Activated T-helper 1 cell treated with Interleukin-2 at 50 U/mL for 16 hours (primary cell): ENCODE results near the gene SYT8.
A peak's percentile ranks its signal among the peaks of the same experiment; 100 is the strongest.

Experiments used
- DNase-seq: peaks from one replicate; pipeline ENCODE4 v3.0.0-alpha.2; 2020; ENCODE audit warnings: low read depth

SYT8 gene

DNA sequence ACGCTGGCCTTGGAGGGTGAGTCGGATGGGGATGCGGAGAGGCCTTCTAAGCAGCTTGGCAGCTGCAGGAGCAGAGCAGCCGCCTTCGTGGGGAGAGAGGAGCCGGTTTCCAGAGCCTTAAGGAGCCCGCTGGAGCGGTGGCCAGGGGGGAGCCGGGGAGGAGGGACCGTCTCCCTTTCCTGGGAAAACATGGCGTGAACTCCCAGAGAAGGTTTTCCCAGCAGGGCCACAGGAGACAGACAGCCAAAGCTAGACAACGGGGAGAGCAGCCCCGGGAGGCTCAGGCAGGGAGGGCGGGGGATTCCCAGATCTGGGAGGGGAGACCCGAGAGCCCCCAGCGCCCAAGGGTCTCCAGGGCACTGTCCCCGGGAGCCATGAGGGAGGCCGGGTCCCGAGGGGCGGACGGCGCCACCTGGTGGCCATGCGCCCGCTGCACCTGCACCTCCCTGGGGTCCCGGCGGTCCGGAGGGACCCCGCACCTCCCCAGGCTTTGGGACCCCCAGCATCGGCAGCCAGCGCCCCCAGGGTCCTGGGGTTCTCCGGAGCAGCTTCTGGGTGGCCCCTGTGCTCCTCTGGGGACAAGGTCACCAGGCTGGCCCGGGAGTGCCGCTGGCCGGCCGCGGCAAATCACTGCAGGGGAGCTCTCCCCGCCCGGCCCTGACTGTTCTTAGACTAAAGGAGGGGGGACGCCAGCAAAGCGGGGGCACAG is 2.4 kb upstream of the SYT8 start:
- DNase-seq = peak; percentile 46

GRCh38 chr11:1832920-1833295 is 1.9 kb upstream of the SYT8 start:
- no peak for DNase-seq

DNA sequence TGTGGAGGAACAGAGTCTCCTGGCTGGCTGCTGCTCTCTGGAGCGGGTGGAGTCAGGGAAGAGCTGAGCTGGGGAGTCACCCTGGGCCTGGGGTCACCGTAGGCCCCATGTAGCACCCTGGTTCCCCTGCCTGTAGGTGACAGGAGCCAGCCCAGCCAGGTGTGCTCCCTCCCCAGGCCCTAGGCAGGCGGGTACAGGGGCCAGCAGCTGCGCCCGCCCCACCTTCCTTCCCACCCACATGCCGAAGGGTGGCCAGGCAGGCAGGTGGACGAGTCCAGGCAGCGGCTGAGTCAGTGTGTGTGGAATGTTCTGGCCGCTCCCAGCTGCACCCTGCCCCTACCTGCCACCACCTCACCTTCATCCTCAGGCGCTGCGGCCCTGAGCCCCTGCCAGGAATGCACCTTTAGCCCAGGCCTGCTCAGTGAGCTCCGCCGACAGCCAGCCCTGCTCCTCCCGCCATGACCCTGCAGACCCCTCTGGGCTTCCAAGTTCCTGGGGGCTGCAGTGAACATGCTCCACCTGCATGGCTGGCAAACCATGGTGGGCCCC is 654 bp upstream of the SYT8 start:
- no peak for DNase-seq

- no peak for DNase-seq
Measured at GRCh38 chr11:1835671-1836010, 851 bp downstream of the SYT8 start.

- no peak for DNase-seq
Measured at GRCh38 chr11:1836011-1836945, 1.5 kb downstream of the SYT8 start.

GRCh38 chr11:1837171-1838076 is 2.6 kb downstream of the SYT8 start:
- peak; percentile 69 for DNase-seq

GRCh38 chr11:1838077-1838425 is 3.3 kb downstream of the SYT8 start:
- no peak for DNase-seq

DNA sequence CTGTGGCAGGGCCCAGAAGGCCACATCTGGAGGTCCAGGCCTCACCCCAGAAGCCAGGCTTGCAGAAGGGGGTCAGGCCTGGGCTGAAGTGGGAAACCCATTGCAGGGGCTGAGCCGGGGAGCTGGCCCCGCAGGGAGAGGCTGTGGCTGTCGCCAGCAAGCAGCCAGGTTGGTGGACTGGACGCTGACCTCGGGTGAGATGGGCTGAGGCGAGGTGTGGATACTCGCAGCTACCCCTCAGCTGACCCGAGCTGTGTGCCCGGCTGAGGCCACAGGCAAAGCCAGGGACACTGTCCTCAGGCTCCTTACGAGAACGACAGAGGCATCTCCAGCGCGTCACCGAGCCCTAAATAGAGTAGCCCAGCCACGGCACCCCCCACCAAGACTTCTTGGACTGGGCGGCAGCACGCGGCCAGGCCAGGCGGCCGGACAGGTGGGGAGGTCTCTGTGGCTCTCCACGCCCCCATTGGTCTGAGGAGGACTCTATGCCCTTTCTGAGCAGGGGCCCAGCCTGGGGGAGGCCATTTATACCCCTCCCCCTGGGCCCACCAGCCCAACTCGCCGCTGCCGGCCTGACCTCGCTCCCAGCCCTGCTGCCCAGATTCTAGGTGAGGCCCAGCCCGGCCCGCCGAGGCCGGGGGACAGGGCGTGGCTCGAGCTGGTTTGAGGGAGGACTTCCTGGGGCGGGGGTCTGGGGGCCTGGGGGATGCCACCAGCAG is 3.8 kb downstream of the SYT8 start, which contains the start of gene TNNI2:
Gene TNNI2 (plus strand): TSS at position 556 of the 719 bp plus-strand sequence. CDS start 716 bp downstream, outside the sequence.
- DNase-seq = no peak

DNA sequence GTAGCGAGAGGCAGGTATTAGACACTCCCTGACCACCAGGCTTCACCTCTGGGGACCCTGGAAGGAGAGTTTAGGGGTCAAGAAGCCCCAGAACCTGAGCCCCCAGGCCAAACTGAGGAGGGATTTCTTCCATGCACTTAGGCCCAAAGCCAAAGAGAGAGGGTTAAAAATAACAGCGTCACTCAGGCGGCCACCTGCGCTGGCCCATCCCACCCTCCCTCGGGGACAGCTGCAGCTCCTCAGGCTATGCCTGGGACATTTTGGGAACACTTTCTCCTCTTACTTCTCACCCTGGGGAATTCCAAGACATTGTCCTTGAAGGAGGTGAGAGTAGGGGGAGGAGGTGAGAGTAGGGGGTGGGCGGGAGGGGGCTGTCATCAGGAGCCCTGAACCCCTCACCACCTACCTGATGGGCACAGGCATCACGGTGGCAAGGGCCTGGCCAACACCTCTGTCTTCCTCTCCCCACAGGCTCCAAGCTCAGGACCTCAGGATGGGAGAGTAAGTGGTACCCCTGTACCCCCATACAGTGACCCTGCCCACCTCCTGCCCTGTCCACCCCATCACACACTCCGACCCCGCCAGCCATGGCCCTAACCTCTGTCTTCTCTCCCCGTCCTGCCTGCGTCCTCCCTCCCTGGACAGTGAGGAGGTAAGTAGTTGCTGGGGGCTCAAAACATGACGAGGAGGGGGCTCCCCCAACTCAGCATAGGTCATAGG is 4.6 kb downstream of the SYT8 start:
- DNase-seq = no peak

- no peak for DNase-seq
Measured at GRCh38 chr11:1839924-1840779, 5.4 kb downstream of the SYT8 start.

DNA sequence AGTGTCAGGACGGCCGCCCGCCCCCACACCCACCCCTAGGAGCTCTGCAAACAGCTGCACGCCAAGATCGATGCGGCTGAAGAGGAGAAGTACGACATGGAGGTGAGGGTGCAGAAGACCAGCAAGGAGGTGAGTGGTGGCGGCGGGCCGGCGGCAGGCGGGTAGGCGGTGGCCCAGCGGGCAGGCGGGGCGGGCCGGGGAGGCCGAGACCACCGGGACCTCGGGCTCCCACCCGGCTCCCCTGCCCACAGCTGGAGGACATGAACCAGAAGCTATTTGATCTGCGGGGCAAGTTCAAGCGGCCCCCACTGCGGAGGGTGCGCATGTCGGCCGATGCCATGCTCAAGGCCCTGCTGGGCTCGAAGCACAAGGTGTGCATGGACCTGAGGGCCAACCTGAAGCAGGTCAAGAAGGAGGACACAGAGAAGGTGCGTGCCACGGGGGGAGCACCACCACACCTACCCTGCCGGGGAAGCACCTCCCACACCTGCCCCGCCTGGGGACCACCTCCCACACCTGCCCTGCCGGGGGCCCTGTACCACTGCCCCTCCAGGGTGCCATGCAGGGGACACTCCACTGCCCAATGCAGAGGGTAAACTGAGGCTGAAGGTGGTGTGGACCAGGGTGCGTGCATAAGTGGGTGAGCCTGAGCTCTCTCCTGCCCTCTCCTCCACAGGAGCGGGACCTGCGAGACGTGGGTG is 6.1 kb downstream of the SYT8 start:
- DNase-seq = no peak

GRCh38 chr11:1841511-1842148 is 6.8 kb downstream of the SYT8 start:
- no peak for DNase-seq

DNA sequence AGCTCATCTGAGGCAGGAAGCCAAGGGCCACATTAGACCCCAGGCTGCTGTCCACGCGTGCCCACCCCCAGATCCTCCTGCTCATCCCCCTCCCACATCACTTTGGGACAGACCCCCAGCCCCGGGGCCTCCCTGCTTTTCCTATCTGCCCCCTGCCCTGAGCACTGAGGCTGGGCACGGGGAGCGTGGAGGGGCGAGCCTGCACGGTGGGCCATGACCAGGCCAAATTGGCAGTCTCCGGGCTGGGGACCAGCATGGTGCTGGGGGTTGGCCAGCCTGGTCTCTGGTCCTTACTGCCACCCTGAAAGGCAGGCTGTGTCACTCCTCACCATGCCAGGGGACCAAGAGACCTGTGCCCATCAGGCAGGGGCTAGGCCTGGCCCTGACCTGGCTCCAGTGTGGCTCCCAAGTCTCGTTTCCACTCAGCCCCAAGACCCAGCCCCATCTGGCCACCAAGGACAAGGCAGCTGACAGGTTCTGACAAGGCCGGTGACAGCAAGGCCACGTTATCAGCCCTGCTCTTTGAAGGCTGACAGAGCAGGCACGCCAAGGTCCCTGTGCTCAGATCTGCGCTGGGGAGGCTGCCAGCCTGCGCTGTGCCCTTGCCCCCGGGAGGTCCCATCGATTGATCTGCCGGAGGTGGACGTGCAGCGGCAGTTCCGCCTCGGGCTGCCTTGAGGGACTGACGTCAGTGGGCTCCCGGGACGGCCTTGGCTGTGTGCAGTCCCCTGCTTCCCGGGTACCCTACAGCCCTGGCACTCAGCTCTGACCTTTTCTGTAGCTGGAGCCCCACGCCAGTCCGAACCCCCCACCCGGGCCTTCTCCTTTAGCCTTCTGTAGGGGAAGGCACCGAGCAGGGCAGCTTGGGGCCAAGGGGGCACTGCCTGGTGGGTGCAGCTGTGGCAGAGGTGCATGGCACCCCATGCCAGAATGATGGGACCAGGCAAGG is 7.6 kb downstream of the SYT8 start:
- no peak for DNase-seq

GRCh38 chr11:1843098-1843473 is 8.3 kb downstream of the SYT8 start:
- no peak for DNase-seq

DNA sequence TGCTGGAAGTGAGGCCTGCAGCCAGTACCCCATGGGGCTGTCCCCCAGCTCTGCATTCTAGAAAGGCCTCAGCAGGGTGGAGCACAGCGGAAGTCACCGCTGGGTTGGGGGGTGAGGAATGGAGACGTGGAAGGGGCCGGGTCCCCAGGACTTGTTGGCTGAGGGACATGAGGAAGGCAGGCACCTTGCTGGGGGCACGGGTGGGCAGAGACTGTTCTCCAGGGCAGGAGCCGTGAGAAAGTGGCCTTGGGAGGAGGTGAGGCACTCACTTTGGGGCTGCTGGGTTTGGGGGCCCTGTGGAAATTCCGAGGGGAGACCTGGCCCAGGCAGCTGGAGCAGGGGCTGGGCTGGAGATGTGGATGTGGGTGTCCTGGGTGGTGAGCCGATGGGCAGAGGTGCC is 9.0 kb downstream of the SYT8 start:
- DNase-seq = no peak

DNA sequence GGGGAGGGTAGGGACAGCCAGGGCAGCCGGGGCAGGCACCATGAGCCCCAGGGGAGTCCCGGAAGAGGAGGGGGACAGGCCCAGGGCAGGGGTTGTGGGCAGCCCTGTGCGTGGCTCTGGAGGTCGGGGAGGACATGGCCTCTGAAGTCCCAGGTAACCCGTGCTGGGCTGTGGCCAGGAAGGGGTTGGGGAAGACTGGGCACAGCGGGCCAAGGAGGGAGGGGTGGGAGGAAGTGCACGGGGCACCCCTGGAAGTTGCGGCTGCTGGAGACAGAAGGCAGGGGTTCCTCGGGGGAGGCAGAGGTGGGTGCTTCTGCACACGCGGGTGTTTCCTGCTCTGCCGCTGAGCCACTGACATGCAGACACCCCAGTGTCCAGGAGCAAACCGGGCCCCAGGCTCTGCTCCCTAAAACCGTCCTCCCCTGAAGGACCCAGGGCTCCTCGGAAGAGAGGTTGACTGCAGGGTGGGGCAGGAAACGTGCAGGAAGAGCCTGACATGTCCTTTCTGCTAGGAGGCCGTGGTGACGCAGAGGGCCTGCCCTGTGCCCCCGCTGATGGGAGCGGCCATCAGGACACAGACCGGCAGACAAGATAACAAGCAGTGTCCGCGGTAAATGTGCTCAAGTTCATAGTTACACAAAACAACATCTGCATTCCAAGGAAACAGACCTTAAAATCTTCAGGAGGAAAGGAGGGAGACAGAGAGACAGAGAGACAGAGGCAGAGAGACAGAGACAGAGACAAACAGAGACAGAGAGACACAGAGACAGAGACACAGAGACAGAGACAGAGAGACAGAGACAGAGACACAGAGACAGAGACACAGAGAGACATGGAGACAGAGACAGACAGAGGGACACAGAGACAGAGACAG is 9.7 kb downstream of the SYT8 start:
- DNase-seq = peak; percentile 32

DNA sequence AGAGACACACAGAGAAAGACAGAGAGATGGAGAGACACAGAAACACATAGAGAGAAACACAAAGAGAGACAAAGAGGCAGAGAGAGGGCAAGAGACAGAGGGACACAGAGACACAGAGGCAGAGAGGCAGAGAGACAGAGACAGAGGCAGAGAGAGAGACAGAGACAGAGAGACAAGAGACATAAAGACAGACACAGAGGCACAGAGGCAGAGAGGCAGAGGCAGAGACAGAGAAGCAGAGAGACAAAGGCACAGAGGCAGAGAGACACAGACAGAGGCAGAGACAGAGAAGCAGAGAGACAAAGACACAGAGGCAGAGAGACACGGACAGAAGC is 10.3 kb downstream of the SYT8 start:
- DNase-seq = no peak
